HG03066 (cell line): ENCODE data around the gene NACC1.

ENCODE experiments used
- ATAC-seq: cut with Tn5 transposase; IDR thresholded peaks from one replicate; pipeline ENCODE4 v1.9.1; 2021; ENCODE audit warnings: low read depth; ENCODE audit not compliant: unreplicated experiment

The NACC1 gene

DNA sequence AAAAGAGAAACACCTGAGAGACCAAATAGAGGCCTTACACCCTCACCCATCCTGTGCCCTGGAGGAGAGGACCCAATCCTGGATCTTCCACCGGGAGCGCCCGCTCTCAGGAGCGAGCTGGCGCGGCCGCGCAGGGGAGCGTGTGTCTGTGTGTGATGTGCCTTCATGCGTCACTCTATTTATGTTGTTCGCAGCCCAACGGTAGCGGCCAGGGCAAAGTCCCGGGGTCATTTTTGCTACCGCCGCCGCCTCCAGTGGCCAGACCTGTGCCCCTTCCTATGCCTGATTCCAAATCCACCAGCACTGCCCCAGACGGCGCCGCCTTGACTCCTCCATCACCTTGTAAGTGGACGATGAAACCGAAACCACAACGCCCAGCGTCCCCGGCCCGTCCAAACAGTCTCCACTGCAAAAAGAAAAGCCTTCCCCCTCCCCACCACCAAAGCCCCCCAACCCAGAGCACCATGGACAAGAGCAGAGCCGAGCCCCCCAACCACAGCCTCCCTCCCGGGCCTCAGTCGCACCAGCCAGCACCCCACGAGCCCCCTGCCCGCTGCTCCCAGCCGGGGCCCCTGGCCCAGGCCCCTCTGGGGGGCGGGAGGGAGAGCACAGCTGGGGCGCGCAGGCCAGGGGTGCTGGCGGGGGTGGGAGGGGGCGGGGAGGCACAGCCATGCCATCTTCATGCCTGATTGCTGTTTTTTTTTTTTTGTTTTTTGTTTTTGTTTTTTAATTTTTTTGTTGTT is 30.1 kb upstream of the NACC1 start:
- ATAC-seq, result no peak

DNA sequence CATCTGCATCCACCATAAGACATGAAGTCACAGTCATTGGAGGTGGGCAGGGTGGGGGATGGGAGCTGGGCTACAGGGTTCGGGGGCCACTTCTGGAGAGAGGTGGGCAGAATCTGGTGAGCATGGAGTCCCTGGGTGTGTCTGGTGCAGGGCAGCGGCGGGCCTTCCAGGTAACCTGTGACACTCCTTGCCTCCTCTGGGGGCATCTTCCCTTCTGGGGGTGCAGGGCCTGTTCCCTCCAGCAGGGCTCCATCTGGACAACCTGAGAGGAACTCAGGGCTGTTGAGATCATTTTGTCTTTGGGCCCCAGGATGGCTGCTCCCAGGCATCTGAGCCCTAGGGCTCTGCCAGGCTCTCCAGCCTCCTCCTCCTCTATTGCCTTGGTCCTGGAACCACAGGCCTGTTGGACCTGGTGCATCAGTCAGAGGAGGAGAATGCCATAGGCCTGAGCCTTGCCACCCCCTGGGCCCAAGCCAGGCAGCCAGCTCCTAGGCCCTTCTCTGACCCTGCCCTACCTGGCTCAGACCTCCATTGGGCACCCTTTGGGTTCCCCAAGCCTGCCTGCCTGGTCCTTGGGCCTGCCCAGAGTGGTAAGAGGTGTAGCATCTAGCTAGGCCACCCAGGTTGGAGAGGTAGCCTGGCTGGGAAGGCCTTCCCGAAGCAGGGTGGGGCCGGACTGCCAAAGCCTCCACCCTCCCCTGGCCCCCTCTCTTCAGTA is 28.8 kb upstream of the NACC1 start:
- ATAC-seq, result no peak

DNA sequence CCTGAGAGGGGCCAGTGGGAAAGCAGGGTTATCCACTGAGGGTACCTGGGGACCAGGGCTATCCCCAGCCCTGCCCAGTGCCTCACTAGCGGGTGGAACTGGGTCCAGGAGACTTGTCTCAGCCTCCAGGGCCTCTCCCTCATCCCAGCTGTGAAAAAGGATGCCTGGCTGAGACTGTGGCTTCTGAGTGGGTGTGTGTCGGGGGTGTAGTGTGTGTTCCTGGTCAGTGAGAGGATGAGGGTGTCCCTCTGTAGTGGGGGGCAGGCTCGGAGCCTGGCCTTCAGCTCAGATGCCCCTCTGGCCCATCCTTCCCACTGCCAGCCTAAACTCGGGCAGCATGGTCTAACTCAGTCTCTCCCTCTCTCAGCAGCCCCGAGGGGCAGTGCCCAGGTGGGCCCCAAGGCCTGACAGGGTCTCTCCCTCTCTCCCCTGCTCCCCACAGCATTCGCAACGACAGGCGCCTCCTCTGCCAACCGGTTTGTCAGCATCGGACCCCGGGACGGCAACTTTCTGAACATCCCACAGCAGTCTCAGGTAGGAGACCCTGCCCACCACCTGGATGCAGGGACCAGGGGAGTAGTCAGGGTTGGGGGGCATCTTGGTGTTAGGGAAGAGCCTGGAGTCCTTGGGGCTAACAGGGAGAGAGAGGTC is 28.1 kb upstream of the NACC1 start:
- no peak for ATAC-seq

DNA sequence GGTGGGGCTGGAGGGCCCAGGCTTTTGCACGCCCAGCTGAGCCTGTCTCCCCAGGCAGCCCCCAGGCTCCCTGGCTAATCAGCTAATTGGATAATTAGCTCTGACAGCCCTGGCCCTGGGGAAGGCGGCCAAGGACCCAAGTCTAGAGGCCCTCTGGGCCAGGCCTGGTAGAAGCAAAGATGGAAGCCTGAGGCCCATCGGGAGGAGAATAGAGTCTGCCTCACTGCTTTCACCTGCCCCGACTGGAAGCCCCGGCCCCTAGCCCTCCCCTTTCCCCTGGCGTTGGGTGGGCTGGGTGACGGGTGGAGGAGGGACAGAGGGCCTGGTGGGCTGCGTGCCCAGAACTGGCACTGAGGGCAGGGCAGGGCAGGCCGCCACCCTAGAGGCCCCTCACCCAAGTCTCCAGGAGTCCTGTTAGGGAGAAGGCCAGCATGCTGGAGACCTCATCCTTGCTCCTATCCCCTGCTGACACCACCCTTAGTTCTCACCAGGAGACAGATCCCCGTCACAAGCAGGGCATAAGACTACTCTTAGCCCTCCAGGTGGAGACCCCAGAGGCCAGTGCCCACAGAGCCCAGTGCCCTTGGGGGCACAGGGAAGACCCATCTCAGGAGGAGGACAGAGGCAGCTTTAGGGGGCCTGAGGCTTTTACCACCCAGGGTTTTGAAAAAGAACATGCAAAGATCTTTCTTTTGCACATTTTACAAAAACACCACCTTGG is 27.4 kb upstream of the NACC1 start:
- no peak for ATAC-seq

DNA sequence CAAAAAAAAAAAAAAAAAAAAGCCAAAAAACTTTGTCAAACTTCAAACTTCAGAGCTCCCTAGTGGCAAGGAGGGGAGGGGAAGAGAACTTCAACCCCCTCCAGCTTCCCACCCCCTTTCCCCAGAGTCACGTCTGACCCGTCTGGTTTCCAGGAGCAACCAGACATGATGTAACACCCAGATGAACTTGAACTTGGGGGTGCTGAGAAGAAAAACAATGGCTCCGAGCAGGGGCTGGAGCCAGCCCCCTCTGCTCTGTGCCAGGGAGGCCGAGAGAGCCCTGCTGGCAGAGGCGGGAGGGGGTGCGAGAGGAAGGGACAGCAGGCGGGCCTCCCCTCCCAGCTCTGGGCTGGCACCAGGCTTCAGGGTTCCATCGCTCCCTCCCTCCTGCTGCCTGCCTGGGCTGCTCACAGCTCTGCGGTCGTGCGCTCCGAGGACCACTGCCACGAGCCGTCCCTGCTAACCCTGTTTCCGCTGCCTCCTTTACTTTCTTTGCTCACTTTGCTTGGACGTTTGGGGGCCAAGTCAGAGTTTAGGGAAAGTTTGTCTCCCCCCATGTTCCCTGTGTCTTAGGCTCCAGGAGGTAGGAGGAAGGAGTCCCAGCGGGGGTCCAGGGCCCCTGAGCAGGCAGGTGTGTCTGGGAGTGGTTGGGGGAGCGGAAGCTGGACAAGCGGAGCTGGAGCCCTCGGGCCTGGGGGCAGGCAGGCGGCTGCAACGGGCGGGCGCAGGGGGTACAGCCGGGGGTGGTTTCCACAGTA is 26.5 kb upstream of the NACC1 start:
- no peak for ATAC-seq

DNA sequence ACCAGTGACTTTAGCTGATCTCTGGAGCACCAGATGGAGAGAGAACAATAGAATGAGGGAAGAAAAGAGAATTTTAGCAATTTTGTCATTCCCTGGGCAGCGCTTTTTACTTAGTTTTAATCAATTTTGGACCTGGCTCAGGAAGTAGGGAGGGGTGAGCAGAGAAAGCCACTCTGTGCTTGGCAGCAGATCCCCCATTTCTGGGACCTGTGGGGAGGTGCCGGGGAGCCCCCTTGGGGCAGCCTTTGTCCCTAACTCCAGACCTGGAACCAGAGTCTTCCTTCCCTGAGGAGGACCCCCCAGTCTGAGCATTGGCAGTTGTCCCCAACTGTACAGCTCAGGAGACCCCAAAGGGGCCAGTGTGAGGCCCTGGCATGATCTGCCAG is 25.9 kb upstream of the NACC1 start:
- ATAC-seq, result no peak

DNA sequence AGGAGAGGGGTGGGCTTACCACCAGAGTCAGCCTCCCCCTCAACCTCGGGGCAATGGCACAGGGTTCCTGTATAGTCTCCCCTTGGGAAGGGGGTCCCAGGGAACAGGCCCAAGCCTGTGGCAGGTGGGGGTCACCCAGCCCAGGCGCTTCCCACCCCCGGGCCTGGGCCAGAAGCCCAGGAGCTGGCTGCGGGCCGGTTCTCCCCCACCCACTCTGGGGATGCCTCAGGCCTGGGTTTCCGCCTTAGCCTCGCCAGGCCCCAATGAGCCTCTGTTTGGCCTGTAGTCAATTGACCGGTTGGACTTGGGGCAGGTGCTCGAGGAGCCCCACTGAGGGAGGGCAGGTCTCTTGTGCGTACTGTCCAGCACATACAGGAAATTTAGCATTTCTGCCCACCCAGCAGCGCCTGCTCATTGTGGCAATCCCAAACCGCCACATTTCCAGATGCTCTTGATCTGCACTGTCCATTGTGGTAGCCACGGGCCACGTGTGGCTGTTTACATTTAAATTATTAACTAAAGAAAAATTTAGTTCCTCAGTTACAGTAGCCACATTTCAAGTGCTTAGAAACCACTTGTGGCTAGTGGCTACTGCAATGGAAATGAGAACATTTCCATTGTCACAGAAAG is 25.3 kb upstream of the NACC1 start:
- no peak for ATAC-seq

DNA sequence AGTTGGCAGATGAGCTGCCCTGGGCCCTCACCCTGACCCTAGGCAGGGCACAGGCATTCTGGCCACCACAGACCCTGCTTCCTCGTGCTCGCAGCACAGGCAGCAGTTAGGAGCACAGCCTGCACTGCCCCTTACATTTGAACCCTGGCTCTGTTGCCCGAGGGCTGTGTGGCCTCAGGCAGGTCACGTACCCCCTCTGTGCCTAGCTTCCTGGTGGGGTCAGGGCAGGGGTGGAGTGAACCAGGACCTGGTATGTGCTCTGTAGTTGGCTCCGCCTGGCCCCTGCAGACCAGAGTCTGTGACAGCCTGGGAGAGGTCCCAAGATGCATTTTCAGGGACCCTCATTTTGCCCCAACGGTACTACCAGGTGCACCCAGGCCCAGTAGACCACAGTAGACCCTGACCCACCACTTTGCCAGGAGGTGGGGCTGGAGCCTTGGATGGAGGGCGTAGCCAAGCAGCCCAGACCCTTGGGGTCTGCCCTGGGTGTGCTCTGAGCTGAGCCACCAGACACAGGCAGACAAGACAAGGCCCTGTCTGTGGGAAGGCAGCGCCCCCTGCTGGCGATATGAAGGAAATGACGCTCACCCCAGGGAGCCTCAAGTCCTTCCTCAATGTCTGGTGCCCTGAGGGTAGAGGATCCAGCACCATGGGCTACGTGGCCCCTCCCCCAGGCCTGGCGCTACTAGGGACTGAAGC is 24.5 kb upstream of the NACC1 start:
- ATAC-seq, result no peak

DNA sequence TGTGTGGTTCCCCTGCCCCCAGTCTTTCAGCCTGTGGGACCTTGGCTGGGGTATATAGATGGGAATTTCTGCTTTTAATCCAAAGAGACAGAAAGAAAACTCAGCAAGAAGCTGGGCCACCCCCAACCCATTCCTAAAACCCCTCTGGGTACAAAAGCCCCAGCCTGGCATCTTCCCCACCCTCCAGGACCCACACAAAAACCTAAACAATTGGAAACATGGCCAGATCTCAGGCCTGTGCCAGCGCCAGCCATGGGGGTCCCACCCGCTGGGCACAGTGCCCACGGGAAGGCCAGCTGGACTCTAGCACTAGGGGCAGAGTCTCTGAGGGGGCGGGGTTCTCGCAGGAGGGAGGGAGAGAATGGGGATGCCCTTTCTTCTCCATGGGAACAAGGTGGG is 24.0 kb upstream of the NACC1 start:
- ATAC-seq, result no peak

DNA sequence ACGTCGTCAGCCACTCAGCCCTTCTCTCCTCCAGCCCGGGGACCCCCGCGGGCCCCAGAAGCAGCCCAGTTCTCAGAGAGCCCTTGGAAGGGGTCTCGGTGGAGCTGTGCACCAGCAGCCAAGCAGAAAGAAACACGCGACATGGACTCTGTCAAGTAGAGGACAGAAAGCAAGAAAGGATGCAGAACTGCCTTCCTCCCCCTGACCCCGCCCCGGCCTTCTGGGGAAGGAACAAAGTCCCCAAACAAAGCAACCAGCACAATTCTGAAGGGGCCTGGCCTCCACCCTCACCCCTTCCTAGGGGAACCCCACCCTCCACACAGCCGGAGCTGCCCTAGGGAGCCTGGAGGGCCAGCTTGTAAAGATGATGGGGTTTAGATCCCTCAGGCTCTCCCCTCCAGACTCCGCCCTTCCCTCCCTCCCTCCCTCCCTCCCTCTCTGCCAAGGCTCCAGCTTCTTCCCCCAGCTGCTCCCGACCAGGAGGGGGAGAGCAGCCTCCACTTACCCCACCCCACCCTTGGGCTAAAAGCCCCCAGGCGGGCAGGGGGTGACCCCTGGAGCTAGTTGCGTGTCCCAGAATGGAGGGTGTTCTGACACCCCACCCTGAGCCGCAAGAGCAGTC is 23.2 kb upstream of the NACC1 start:
- no peak for ATAC-seq

DNA sequence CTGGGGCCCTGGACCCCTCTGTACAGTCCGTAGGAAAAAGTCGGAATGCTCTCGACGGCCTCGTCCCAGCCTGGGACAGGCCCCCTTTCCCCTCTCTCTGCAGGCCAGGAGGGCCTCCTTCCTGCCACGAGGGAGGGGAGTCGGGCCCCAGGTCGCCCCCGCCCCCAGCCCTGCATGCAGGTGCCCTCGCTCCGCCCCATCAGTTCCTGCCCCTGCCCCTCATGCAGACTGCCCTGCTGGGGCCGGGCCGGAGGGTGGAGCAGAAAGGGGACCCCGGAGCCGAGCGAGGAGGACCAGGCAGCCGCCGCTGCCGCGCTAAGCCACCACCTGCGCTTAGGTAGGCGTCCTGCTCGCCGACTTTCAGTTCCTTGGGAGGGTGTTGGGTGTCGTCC is 22.7 kb upstream of the NACC1 start:
- no peak for ATAC-seq

DNA sequence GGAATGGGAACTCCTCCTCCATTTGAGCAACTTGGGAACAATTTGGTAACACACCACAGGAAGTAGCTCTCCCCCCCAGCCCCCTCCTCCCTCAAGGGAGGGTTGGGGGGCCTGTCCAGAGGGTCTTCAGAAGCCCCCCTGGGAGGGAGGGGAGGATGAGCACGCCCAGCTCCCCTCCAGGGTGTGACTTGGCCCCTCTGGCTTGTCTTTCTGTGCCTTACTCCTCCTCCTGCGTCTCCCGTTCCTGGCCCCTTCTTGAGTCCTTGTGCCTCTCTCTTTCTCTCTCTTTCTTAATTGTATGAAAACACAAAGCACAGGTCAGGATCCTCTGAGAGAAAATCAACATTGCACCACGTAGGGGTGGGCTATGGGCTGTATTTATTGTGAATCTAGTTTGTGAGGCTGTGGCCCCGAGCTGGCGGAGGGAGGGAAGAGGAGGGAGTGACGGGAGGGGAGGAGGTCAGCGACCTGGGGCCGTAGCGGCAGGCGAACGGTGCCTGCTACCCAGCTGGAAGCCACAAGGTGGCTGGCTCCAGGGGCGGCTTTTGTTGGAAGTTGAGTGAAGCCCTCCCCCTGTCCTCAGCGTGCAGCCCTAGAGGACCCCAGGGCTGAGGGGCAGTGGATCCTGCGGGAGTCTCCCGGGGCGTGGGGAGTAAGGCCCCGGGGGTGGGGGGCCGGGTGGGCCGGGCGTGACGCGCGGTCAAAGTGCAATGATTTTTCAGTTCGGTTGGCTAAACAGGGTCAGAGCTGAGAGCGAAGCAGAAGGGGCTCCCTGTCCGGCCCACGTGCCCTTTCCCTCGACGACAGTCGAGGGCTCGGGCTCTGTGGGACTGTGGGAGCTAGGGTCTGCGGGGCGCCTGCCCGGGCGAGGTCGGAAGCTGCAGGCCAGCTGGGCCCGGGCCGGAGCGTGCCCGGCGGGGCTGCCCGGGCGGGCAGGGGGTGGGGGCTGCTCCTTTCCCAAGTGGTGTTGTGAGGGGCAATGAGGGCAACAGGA is 21.8 kb upstream of the NACC1 start:
- no peak for ATAC-seq

DNA sequence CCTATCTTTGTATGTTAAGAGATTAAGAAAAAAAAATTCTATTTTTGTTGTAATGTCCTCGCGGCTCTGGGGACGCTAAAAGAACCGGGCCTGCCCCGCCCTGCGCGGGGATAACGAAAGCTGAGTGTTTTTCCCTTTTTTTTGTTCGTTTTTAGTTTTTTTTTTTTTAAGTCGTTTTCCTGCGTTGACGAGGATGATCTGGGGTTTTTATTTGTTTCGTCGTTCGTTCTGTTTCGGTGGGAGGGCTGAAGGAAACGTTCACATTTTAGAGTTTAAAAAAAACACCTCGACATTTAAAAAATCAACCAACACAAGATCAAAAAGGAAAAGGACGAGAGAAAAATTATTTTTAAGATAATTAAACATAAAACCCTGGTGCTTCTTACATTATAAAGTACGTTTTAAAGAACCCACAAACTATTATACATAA is 21.0 kb upstream of the NACC1 start:
- ATAC-seq, result no peak

DNA sequence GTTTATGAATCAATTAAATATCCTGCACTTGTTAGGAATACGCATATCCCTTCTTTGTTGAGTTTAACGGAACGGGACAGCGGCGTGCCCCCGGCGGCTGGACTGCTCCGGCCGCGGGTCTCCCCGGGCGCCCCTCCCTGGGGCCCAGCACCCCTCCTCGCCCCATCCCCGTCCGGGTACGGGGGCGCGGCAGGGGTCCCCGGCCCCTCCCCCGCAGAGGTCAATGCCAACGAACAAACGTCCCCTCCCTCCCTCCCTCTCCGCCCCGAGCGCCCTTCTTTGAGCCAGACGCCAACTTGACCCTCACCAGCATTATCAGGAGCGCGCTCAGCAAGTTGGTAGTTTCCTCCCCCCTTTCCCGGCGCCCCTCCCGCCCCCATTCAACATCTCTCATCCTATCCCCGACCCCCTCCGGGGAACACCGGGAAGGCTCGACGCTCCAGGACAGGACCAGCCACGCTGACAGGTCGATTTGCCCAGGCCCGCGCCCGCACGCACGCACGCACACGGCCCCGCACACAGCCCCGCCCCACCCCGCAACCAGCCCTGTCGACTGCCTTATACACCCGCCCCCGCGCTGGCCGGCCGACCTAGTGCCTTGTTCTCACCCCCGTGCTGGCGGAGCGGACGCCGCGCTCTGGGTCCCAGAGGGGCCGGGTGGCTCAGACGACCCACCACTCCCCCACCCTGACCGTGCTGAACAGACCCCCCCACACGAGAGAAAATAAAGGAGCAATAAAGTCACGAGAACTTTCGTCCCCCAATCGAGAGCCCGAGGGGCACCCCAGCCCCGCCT is 20.4 kb upstream of the NACC1 start:
- ATAC-seq, result no peak

DNA sequence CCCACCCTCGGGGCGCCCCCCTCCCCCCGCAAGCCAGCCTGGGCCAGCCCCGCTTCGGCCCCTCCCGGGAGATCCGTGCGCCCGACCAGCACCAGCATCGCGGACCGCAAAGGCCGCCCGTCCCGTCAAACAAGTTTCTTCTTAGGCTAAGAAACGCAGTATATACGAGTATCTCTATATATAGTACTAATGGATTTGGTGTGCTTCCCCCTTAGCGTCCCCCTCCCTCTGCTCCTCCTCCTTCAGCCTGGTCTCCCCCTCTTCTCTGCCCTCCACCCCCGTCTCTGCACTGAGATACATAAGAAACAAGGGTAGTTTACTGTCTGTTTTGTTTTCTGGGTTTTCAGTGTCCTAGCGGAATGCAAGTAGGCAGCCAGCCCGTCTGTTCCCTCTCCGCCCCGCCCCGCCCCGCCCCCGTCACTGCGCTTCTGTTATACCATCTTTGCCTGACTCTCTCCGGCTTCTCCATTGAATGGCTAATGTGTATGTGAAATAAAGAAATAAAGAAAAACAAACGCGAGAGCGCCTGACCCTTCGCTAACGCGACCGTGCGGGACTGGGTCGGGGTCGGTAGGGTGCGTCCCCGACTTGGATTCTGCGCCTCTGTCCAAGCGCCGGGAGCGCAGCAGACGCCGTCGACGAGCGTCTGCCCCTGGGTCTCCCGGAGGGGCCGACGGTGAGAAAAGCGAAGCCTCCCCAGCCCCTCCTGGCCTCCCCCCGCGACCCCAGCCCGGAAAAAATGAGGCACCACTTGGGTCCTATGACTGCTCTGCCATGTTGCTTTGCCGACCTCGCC is 19.6 kb upstream of the NACC1 start:
- no peak for ATAC-seq
